ENCODE measurements around the gene CXCL5.

The CXCL5 gene

GRCh38 chr4:74037076-74037955 lies 38.8 kb upstream of the CXCL5 start:
- whole genome bisulfite sequencing (ENCODE audit: extremely low coverage, insufficient coverage, low lambda C conversion rate): no CpG with 5 or more reads among the region's 4 CpGs
- Histone ChIP-seq H3K4me3 (ENCODE audit: low read length) (no peak overlapping the region), H3K27ac (ENCODE audit: low read depth, low read length) (no peak overlapping the region), H3K36me3 (ENCODE audit: control insufficient read depth, insufficient read depth, low read length) (no peaks in the 10 kb centered on the region), H3K4me2 (ENCODE audit: low read length) (no peak overlapping the region), H4K8ac (ENCODE audit: low read depth, low read length) (no peak overlapping the region), H3K79me2 (ENCODE audit: control insufficient read depth, insufficient read depth, low read length) (no peaks in the 10 kb centered on the region), H2BK15ac (replicated peaks; ENCODE audit: low read depth) (no peak overlapping the region), H2AK5ac (ENCODE audit: low read length) (no peak overlapping the region), H3K23ac (ENCODE audit: low read length) (no peak overlapping the region), H3K56ac (ENCODE audit: low read length) (no peak overlapping the region), H3K9ac (ENCODE audit: low read length) (no peak overlapping the region), H3K4me1 (ENCODE audit: control insufficient read depth, low read depth, low read length) (peaks cover 3% of the 10 kb centered on the region), H3K4ac (ENCODE audit: low read depth, low read length) (no peak overlapping the region), H3K18ac (ENCODE audit: low read length) (peak overlapping the region; percentile 21), H2BK120ac (ENCODE audit: low read depth, low read length) (no peak overlapping the region), H2BK5ac (ENCODE audit: low read length) (no peak overlapping the region), H4K5ac (ENCODE audit: low read length) (no peak overlapping the region), H3K27me3 (ENCODE audit: insufficient read depth, low read length, poor library complexity) (no peaks in the 10 kb centered on the region), H3K79me1 (ENCODE audit: low read length) (no peaks in the 10 kb centered on the region)
- DNase-seq: peak; percentile 63

- no peaks in the 10 kb centered on the region for H3K27me3 ChIP-seq (ENCODE audit: insufficient read depth, low read length, poor library complexity)
- H4K8ac ChIP-seq (ENCODE audit: low read depth, low read length): no peak overlapping the region
- no peak for DNase-seq
- no peak overlapping the region for H3K27ac ChIP-seq (ENCODE audit: low read depth, low read length)
- no peaks in the 10 kb centered on the region for H3K4me1 ChIP-seq (ENCODE audit: control insufficient read depth, low read depth, low read length)
- no peak overlapping the region for H3K9ac ChIP-seq (ENCODE audit: low read length)
- H3K23ac ChIP-seq (ENCODE audit: low read length): no peak overlapping the region
- no peak overlapping the region for H3K4me2 ChIP-seq (ENCODE audit: low read length)
- H3K36me3 ChIP-seq (ENCODE audit: control insufficient read depth, insufficient read depth, low read length): no peaks in the 10 kb centered on the region
- no peak overlapping the region for H2AK5ac ChIP-seq (ENCODE audit: low read length)
- H2BK5ac ChIP-seq (ENCODE audit: low read length): no peak overlapping the region
- H3K56ac ChIP-seq (ENCODE audit: low read length): no peak overlapping the region
- no peak overlapping the region for H2BK120ac ChIP-seq (ENCODE audit: low read depth, low read length)
- no peak overlapping the region for H2BK15ac ChIP-seq (replicated peaks; ENCODE audit: low read depth)
- H3K79me1 ChIP-seq (ENCODE audit: low read length): no peaks in the 10 kb centered on the region
- H3K18ac ChIP-seq (ENCODE audit: low read length): no peak overlapping the region
- H3K4me3 ChIP-seq (ENCODE audit: low read length): no peak overlapping the region
- no peaks in the 10 kb centered on the region for H3K79me2 ChIP-seq (ENCODE audit: control insufficient read depth, insufficient read depth, low read length)
- no peak overlapping the region for H3K4ac ChIP-seq (ENCODE audit: low read depth, low read length)
- H4K5ac ChIP-seq (ENCODE audit: low read length): no peak overlapping the region
Measured at GRCh38 chr4:74033739-74034138, 35.3 kb upstream of the CXCL5 start.

- Histone ChIP-seq H3K27me3 (ENCODE audit: insufficient read depth, low read length, poor library complexity) (no peaks in the 10 kb centered on the region), H2AK5ac (ENCODE audit: low read length) (no peak overlapping the region), H3K36me3 (ENCODE audit: control insufficient read depth, insufficient read depth, low read length) (no peaks in the 10 kb centered on the region), H3K4me3 (ENCODE audit: low read length) (no peak overlapping the region), H4K5ac (ENCODE audit: low read length) (no peak overlapping the region), H3K4me1 (ENCODE audit: control insufficient read depth, low read depth, low read length) (no peaks in the 10 kb centered on the region), H3K27ac (ENCODE audit: low read depth, low read length) (no peak overlapping the region), H3K9ac (ENCODE audit: low read length) (no peak overlapping the region), H3K18ac (ENCODE audit: low read length) (no peak overlapping the region), H2BK5ac (ENCODE audit: low read length) (no peak overlapping the region), H3K23ac (ENCODE audit: low read length) (no peak overlapping the region), H2BK120ac (ENCODE audit: low read depth, low read length) (no peak overlapping the region), H3K79me2 (ENCODE audit: control insufficient read depth, insufficient read depth, low read length) (no peaks in the 10 kb centered on the region), H3K4me2 (ENCODE audit: low read length) (no peak overlapping the region), H3K4ac (ENCODE audit: low read depth, low read length) (no peak overlapping the region), H3K56ac (ENCODE audit: low read length) (no peak overlapping the region), H3K79me1 (ENCODE audit: low read length) (no peaks in the 10 kb centered on the region), H4K8ac (ENCODE audit: low read depth, low read length) (no peak overlapping the region), H2BK15ac (replicated peaks; ENCODE audit: low read depth) (no peak overlapping the region)
- no peak for DNase-seq
Measured at GRCh38 chr4:74032064-74032463, 33.6 kb upstream of the CXCL5 start.

- Histone ChIP-seq H3K4me1 (ENCODE audit: control insufficient read depth, low read depth, low read length) (no peaks in the 10 kb centered on the region), H2BK120ac (ENCODE audit: low read depth, low read length) (no peak overlapping the region), H4K8ac (ENCODE audit: low read depth, low read length) (no peak overlapping the region), H3K4ac (ENCODE audit: low read depth, low read length) (no peak overlapping the region), H3K56ac (ENCODE audit: low read length) (no peak overlapping the region), H3K79me1 (ENCODE audit: low read length) (no peaks in the 10 kb centered on the region), H3K27ac (ENCODE audit: low read depth, low read length) (no peak overlapping the region), H3K36me3 (ENCODE audit: control insufficient read depth, insufficient read depth, low read length) (no peaks in the 10 kb centered on the region), H3K9ac (ENCODE audit: low read length) (no peak overlapping the region), H3K23ac (ENCODE audit: low read length) (no peak overlapping the region), H2BK15ac (replicated peaks; ENCODE audit: low read depth) (no peak overlapping the region), H2AK5ac (ENCODE audit: low read length) (no peak overlapping the region), H2BK5ac (ENCODE audit: low read length) (no peak overlapping the region), H4K5ac (ENCODE audit: low read length) (no peak overlapping the region), H3K4me3 (ENCODE audit: low read length) (no peak overlapping the region), H3K4me2 (ENCODE audit: low read length) (no peak overlapping the region), H3K18ac (ENCODE audit: low read length) (no peak overlapping the region), H3K79me2 (ENCODE audit: control insufficient read depth, insufficient read depth, low read length) (no peaks in the 10 kb centered on the region), H3K27me3 (ENCODE audit: insufficient read depth, low read length, poor library complexity) (no peaks in the 10 kb centered on the region)
- DNase-seq: no peak
Measured at GRCh38 chr4:74031576-74031975, 33.1 kb upstream of the CXCL5 start.

DNA sequence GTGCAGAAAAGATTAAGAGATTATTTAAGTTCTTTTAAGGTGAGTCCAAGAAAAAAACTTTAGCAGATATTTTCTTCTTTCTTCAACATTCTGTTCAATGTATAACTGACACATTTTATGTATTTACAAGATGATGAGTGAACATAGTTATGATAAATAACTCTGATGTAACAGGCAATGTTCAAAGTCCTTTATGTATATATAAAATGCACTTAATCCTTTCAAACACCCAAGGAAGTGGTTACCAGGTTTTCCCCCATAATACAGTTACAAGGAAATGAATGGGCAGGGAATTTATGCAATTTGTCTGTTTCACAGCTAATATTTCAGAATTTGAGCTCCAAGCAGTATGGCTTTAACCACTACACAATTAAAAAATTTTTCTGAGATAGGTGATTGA lies 31.8 kb upstream of the CXCL5 start:
- Histone ChIP-seq H3K23ac (ENCODE audit: low read length) (no peak overlapping the region), H4K8ac (ENCODE audit: low read depth, low read length) (no peak overlapping the region), H3K27ac (ENCODE audit: low read depth, low read length) (no peak overlapping the region), H2BK5ac (ENCODE audit: low read length) (no peak overlapping the region), H3K79me1 (ENCODE audit: low read length) (no peaks in the 10 kb centered on the region), H3K4ac (ENCODE audit: low read depth, low read length) (no peak overlapping the region), H2BK120ac (ENCODE audit: low read depth, low read length) (no peak overlapping the region), H3K56ac (ENCODE audit: low read length) (no peak overlapping the region), H3K79me2 (ENCODE audit: control insufficient read depth, insufficient read depth, low read length) (no peaks in the 10 kb centered on the region), H3K4me2 (ENCODE audit: low read length) (no peak overlapping the region), H3K18ac (ENCODE audit: low read length) (no peak overlapping the region), H3K27me3 (ENCODE audit: insufficient read depth, low read length, poor library complexity) (no peaks in the 10 kb centered on the region), H3K36me3 (ENCODE audit: control insufficient read depth, insufficient read depth, low read length) (no peaks in the 10 kb centered on the region), H2AK5ac (ENCODE audit: low read length) (no peak overlapping the region), H3K4me3 (ENCODE audit: low read length) (no peak overlapping the region), H2BK15ac (replicated peaks; ENCODE audit: low read depth) (no peak overlapping the region), H3K9ac (ENCODE audit: low read length) (no peak overlapping the region), H4K5ac (ENCODE audit: low read length) (no peak overlapping the region), H3K4me1 (ENCODE audit: control insufficient read depth, low read depth, low read length) (no peaks in the 10 kb centered on the region)
- DNase-seq: no peak

GRCh38 chr4:74028504-74028903 lies 30.0 kb upstream of the CXCL5 start:
- no peaks in the 10 kb centered on the region for H3K4me1 ChIP-seq (ENCODE audit: control insufficient read depth, low read depth, low read length)
- no peak overlapping the region for H3K4ac ChIP-seq (ENCODE audit: low read depth, low read length)
- H2BK120ac ChIP-seq (ENCODE audit: low read depth, low read length): no peak overlapping the region
- no peak for DNase-seq
- no peak overlapping the region for H3K18ac ChIP-seq (ENCODE audit: low read length)
- no peak overlapping the region for H3K4me3 ChIP-seq (ENCODE audit: low read length)
- no peak overlapping the region for H2BK15ac ChIP-seq (replicated peaks; ENCODE audit: low read depth)
- H3K23ac ChIP-seq (ENCODE audit: low read length): no peak overlapping the region
- H3K79me2 ChIP-seq (ENCODE audit: control insufficient read depth, insufficient read depth, low read length): no peaks in the 10 kb centered on the region
- H2BK5ac ChIP-seq (ENCODE audit: low read length): no peak overlapping the region
- H3K56ac ChIP-seq (ENCODE audit: low read length): no peak overlapping the region
- H3K9ac ChIP-seq (ENCODE audit: low read length): no peak overlapping the region
- no peaks in the 10 kb centered on the region for H3K27me3 ChIP-seq (ENCODE audit: insufficient read depth, low read length, poor library complexity)
- H3K4me2 ChIP-seq (ENCODE audit: low read length): no peak overlapping the region
- no peak overlapping the region for H2AK5ac ChIP-seq (ENCODE audit: low read length)
- no CpG with 5 or more reads among the region's 1 CpG for WGBS (ENCODE audit: extremely low coverage, insufficient coverage, low lambda C conversion rate)
- H3K27ac ChIP-seq (ENCODE audit: low read depth, low read length): no peak overlapping the region
- H4K8ac ChIP-seq (ENCODE audit: low read depth, low read length): no peak overlapping the region
- no peaks in the 10 kb centered on the region for H3K79me1 ChIP-seq (ENCODE audit: low read length)
- H3K36me3 ChIP-seq (ENCODE audit: control insufficient read depth, insufficient read depth, low read length): no peaks in the 10 kb centered on the region
- H4K5ac ChIP-seq (ENCODE audit: low read length): no peak overlapping the region
